Naive thymus-derived CD8-positive, alpha-beta T cell (primary cell): ENCODE measurements around the gene LMF1. TPM values are rescaled to one million over a fixed set of nuclear protein-coding genes. Genes with fewer than 3 reads are reported as not detected.
"Not testable (repeated sequence)": the region's sequence is repeated elsewhere in the genome, so short reads cannot be mapped to it uniquely, and the experiment has no call there.

ENCODE experiments used
- ATAC-seq, 2 donors: fragments of 150-1000 bp; cut with Tn5 transposase in 1 of 2; sonication (Bioruptor Pico), chemical (Tn5 transposase) in 1 of 2; 1 replicate in 1 of 2; 2 replicates in 1 of 2; pipeline ENCODE4 v1.10.0; 2021; ENCODE audit warnings: mild to moderate bottlenecking in 2 of 2, moderate library complexity in 2 of 2
- POLR2A ChIA-PET: fragments of 350-600 bp; sonication (Branson Sonifier 250); formaldehyde crosslinking; loops from one replicate; lab custom pipeline; 2021; ENCODE audit warnings: antibody characterized with exemption; lab: Charles Lee
- DNase-seq, 10 donors: peaks; one replicate each; pipeline versions ENCODE4 v3.0.0 to v3.0.0-alpha.2; 2020 to 2022
- H3K27ac Mint-ChIP-seq, 10 donors: one replicate each; pipeline ENCODE4 v1.8.0; 2020 to 2022; ENCODE audit warnings: mild to moderate bottlenecking in 10 of 10, mixed read lengths in 10 of 10, moderate library complexity in 4 of 10, inconsistent platforms in 1 of 10
- H3K27me3 Mint-ChIP-seq, 5 donors: one replicate each; pipeline ENCODE4 v1.8.0; 2021 to 2022; ENCODE audit warnings: mixed read lengths in 5 of 5
- H3K36me3 Mint-ChIP-seq, 3 donors: one replicate each; pipeline ENCODE4 v1.8.0; 2020 to 2022; ENCODE audit warnings: mixed read lengths in 3 of 3, mild to moderate bottlenecking in 2 of 3, inconsistent platforms in 1 of 3
- H3K4me1 Mint-ChIP-seq, 4 donors: one replicate each; pipeline ENCODE4 v1.8.0; 2021 to 2022; ENCODE audit warnings: mixed read lengths in 4 of 4
- H3K4me3 Mint-ChIP-seq, 10 donors: one replicate each; pipeline ENCODE4 v1.8.0; 2020 to 2022; ENCODE audit warnings: mild to moderate bottlenecking in 10 of 10, mixed read lengths in 10 of 10, moderate library complexity in 6 of 10, inconsistent platforms in 1 of 10
- H3K9me3 Mint-ChIP-seq, 9 donors: one replicate each; pipeline ENCODE4 v1.8.0; 2020 to 2022; ENCODE audit warnings: mixed read lengths in 9 of 9, mild to moderate bottlenecking in 3 of 9, inconsistent platforms in 1 of 9, moderate library complexity in 1 of 9
- polyA plus RNA-seq, 3 donors: library from polyadenylated mRNA; unstranded; fragments of 300-500 nt; fragmentation: Illumina TruSeq; gene quantifications; one replicate each; pipeline ENCODE4 v1.2.3, GENCODE V29; 2021
- total RNA-seq, 8 experiments: library from RNA in 2 of 8; stranded (reverse) in 2 of 8; gene quantifications; one replicate each; pipeline ENCODE4 v1.2.3 and lab custom pipeline; 2021 to 2026

LMF1 gene
- total and polyA plus RNA-seq, 5 experiments from 2014 or later, result 12.2 to 45.1 (median 13.6) TPM

DNA sequence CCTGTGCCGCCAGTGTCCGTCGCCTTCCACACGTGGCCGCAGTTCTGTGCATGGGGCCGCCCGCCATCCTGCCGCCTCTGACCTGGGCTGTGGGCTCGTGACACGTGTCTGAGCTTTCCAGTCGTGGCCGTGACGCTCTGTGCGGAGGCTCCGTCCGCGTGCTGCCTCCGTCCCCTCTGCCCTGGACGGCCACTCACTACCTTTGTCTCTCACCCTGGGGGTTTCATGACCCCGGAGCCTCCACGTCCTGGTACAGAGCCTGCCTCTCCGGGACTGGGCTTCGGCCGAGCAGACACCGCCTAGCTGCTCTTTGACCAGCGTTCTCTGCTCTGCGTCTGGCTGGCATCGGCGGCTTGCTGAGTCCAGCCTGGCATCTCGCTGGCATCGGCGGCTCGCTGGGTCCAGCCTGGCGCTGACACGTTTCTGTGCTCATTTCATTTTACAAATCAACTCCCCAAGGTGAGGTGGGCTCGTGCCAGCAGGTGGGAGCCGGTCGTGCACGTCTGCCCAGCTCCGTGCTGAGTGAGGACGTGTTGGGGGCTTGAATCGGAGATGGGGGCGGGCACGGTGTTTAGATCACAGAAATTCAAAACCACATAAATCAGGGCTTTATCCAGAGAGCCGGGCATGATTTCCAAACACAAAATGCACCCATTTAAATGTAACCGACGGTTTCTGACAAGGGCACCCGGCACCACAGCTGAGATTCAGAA, 126.0 kb downstream of the LMF1 start:
- DNase-seq (peak in 1 of 10 donors; percentile 41), ATAC-seq (no peak)
- Mint-ChIP-seq H3K4me1 (no peaks in the 10 kb centered on the region), H3K27me3 (no peaks in the 10 kb centered on the region), H3K27ac (no peak overlapping the region), H3K9me3 (no peaks in the 10 kb centered on the region), H3K4me3 (no peak overlapping the region), H3K36me3 (no peaks in the 10 kb centered on the region)
- POLR2A ChIA-PET, result no interaction called here

DNA sequence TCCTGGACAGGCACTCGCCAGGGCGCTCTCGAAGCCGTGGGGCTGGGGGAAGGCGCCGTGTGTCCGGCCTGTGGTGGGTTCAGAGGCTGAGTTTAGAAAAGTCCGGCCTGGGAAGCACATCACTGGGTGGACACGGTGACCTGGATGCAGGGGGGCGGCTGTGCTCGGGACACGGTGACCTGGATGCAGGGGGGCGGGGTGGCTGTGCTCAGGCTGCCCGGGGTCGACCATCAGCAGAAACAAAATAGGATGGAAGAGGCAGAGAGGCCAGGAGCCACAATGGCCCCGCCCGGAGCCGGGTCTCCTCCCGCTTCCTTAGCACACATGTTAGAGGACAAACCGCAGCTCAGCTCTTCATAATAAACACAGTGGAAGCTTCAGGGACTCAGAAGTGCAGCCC, 127.0 kb downstream of the LMF1 start:
- DNase-seq (peak in 1 of 10 donors; percentile 58), ATAC-seq (no peak)
- Mint-ChIP-seq H3K27ac (no peak overlapping the region), H3K9me3 (peaks cover 0 to 2% (median 0%) of the 10 kb centered on the region in 9 donors), H3K36me3 (no peaks in the 10 kb centered on the region), H3K4me3 (no peak overlapping the region), H3K27me3 (peaks cover 0 to 7% (median 0%) of the 10 kb centered on the region in 5 donors), H3K4me1 (no peaks in the 10 kb centered on the region)
- POLR2A ChIA-PET, result no interaction called here

DNA sequence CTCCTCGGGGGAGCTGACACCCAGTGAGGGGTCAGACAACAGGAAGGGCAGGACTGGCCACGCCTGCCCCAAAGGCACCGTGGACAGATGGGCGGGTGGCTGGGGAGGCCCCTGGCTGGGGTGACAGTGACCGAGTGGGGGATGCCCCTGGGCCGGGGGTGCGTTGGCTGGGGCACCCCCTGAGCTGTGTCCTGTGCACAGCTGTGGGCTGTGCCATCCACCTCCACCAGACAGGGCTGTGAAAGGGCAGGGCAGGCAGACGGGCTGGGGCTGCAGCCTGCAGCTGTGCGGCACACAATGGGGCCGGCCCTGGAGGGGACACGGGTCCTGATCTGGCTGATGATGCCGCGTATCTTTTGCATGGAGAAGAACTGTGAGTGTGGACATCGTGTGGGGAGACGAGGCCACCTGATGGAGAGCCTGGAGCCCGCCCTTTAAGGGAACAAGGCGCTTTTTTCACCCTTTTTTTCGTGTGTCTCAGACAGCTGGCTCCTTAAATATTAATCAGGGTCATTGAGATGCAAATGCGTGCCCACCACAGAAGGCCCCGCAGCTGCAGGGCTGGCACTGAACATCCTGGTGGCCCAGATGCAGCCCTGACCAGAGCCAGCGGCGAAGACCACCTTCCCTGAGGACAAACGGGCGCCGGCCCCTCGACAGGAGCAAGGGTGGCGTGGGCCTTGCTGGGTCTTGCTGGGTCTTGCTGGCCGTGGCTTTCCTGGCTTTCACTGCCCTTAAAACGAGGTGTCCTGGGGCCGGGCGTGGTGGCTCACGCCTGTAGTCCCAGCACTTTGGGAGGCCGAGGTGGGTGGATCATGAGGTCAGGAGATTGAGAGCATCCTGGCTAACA, 127.8 kb downstream of the LMF1 start:
- no peak overlapping the region for H3K4me3 Mint-ChIP-seq
- peaks cover 0 to 9% (median 2%) of the 10 kb centered on the region in 5 donors for H3K27me3 Mint-ChIP-seq
- POLR2A ChIA-PET, result no interaction called here
- peaks cover 0 to 9% (median 0%) of the 10 kb centered on the region in 9 donors for H3K9me3 Mint-ChIP-seq
- no peaks in the 10 kb centered on the region for H3K36me3 Mint-ChIP-seq
- ATAC-seq (no peak), DNase-seq (peak in 1 of 10 donors; percentile 56)
- peak overlapping the region in 1 of 10 donors; percentile 50 for H3K27ac Mint-ChIP-seq
- no peaks in the 10 kb centered on the region for H3K4me1 Mint-ChIP-seq

DNA sequence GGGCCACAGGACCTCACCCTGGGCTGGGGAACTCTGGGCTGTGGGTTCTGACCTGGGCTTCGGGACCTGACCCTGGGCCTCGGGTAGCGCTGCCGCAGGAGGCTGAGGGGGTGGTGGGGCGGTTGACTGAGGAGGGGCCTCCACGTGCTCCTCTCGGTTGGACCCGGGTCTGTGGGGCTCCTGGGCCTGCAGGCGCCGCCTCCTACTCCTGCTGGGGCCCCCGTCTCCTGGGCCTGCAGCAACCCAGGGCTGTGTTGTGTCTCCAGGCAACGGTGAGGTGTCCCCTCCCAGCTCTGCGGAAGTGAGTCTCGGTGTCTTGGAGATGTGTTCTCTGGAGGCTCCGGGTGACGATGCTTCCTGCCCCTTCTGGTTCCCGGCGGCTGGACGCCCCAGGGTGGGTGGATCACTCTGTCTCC, 128.7 kb downstream of the LMF1 start:
- ATAC-seq, result peak; percentile 54 to 57
- H3K27ac Mint-ChIP-seq, result no peak overlapping the region
- H3K36me3 Mint-ChIP-seq, result no peaks in the 10 kb centered on the region
- peak in 2 of 10 donors; percentile 22 to 61 for DNase-seq
- POLR2A ChIA-PET, result no interaction called here
- H3K9me3 Mint-ChIP-seq, result peaks cover 0 to 17% (median under 1%) of the 10 kb centered on the region in 9 donors
- no peaks in the 10 kb centered on the region for H3K4me1 Mint-ChIP-seq
- H3K27me3 Mint-ChIP-seq, result peaks cover 0 to 9% (median 2%) of the 10 kb centered on the region in 5 donors
- no peak overlapping the region for H3K4me3 Mint-ChIP-seq

DNA sequence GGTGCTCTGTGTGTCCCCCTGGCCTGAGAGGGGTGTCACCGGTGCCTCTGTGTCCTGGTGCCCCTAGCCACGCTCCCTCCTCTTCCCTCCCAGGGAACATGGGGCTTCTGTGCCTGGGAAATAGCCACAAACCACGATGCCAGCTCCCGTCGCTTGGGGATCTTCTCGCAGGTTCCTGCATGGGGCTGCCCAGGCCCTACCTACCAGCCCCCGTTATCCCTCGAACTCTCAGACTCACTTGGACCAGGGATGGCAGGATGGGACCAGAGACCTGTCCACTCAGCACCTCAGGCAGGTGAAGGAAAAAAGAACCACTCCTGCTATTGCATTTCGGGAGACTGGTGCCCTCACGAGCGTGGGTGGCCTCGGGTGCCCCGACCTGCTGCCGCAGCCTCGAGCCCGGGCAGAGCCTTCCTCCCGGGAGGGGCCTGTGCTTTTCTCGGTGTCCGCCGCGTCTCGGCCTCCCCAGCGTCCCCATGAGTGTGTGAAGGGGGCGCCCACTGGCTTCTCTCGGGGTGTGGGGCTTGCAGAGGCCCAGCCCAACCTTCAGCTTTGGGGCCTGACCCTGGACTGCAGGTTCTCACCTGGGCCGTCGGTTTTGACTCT, 129.2 kb downstream of the LMF1 start:
- Mint-ChIP-seq H3K9me3 (peaks cover 0 to 22% (median 2%) of the 10 kb centered on the region in 9 donors), H3K27me3 (peaks cover 0 to 9% (median 2%) of the 10 kb centered on the region in 5 donors), H3K4me1 (no peaks in the 10 kb centered on the region), H3K27ac (no peak overlapping the region), H3K4me3 (no peak overlapping the region), H3K36me3 (no peaks in the 10 kb centered on the region)
- peak in 1 of 10 donors; percentile 45 for DNase-seq
- no peak for ATAC-seq
- POLR2A ChIA-PET, result no interaction called here

DNA sequence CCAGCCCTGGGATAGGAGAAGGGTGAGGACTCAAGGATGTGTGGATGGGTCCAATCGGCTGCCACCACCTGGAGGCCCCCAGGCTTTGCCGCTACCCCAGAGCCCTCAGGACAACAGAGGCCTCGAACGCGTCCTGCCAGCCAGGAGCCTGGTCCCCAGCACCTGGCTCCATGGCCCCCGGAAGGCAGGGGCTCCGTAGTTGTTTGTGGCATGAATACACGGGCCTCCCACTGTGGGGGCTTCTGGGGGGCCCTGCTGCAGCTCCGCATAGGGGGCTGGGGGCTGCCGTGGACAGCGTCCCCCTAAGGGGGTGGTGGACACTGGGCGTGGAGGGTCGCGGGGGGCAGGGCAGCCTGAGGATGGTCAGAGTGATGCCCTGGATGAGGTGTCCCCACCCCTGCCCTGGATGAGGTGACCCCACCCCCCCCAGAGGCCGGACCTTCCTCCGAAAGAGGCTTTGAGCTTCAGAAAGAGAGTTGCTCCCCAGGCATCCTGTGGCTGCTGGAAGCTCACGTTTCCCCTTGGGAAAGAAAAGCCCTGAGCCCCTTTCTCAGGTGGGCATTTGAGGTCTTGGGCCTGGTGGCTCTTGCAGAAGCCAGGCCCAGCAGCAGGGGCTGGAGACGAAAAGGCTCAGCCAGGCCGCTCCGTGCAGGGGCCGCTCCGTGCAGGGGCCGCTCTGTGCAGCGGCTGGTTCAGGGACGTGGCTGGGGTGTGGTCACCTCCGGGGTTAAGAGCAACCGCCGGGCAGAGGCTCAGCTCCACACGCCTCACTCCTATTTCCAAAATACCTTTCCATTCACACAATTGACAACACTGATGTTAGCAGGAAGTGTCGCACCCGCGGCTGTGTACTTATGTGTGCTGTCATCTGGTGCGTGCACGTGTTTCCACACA, 130.0 kb downstream of the LMF1 start:
- DNase-seq (peak in 1 of 10 donors; percentile 32), ATAC-seq (no peak)
- POLR2A ChIA-PET, result no interaction called here
- no peak overlapping the region for H3K4me3 Mint-ChIP-seq
- H3K27me3 Mint-ChIP-seq, result peaks cover 0 to 9% (median 3%) of the 10 kb centered on the region in 5 donors
- H3K4me1 Mint-ChIP-seq, result no peaks in the 10 kb centered on the region
- H3K27ac Mint-ChIP-seq, result no peak overlapping the region
- peaks cover 0 to 4% (median 3%) of the 10 kb centered on the region in 3 donors for H3K36me3 Mint-ChIP-seq
- peaks cover 0 to 29% (median 4%) of the 10 kb centered on the region in 9 donors for H3K9me3 Mint-ChIP-seq

DNA sequence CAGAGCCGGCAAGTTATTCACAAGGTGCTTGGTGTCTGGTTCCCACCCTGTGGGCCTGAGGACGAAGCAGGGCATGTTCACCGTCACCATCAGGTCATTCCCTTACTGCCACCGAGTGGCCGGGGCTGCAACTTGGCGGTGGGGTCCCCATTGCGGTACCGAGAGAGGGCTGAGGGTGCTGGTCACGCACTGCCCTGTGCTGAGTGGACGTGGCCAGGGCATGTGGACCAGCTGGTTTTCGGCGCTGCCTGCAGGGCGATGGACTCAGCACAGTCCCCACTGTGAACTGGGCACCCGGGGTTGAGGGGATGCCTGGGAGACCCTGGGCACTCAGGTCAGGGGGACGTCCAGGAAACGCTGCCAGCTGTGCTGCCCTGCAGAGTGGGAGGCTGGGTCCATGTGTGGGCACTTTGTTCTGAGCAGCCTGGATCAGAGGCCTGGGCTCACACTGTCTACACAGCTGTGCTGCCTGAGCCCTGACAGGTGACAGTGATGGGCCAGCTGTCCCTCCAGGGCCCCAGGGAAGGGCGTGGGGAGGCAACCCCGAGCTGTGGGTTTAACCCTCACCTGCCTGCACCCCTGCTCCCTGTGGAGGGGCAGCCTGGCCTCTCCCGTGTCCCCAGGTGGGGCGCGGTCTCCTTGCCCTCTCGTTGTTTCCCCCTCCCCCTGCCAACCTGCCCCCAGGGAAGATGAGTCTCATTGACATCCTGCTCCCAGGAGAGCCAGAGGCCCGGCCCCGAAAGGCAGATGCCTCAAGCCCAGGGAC, 131.0 kb downstream of the LMF1 start:
- peak overlapping the region in 1 of 10 donors; percentile 24 for H3K27ac Mint-ChIP-seq

DNA sequence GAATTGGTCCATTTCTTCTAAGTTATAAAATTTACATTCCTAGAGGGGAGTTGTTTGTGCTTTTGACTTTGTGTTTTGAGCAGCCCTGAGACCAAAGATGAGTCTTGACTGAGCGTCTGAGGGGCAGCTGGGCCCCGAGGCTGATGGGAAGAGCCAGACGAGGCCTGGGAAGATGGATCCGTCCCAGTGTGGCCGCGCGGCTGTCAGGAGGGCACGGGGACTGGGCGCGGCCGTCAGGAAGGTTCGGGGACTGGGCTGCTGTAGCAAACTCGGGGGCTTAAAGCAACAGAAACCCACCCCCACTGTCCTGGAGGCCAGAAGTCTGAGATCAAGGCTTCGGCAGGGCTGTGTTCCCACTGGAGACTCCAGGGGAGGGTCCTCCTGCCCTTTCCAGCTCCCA, 132.0 kb downstream of the LMF1 start:
- DNase-seq (no peak), ATAC-seq (no peak)
- Mint-ChIP-seq H3K4me3 (no peak overlapping the region), H3K4me1 (no peaks in the 10 kb centered on the region), H3K27me3 (peaks cover 0 to 9% (median 6%) of the 10 kb centered on the region in 5 donors), H3K27ac (no peak overlapping the region), H3K9me3 (peaks cover 0 to 36% (median 4%) of the 10 kb centered on the region in 9 donors), H3K36me3 (peaks cover 0 to 4% (median 3%) of the 10 kb centered on the region in 3 donors)
- POLR2A ChIA-PET, result no interaction called here

More for the DNA sequence above, 131.0 kb downstream of the LMF1 start:
- Mint-ChIP-seq H3K36me3 (peaks cover 0 to 4% (median 3%) of the 10 kb centered on the region in 3 donors), H3K9me3 (peaks cover 0 to 32% (median 4%) of the 10 kb centered on the region in 9 donors), H3K4me3 (no peak overlapping the region), H3K4me1 (no peaks in the 10 kb centered on the region), H3K27me3 (peaks cover 0 to 9% (median 6%) of the 10 kb centered on the region in 5 donors)
- POLR2A ChIA-PET, result no interaction called here
- ATAC-seq (no peak), DNase-seq (peak in 1 of 10 donors; percentile 58)

DNA sequence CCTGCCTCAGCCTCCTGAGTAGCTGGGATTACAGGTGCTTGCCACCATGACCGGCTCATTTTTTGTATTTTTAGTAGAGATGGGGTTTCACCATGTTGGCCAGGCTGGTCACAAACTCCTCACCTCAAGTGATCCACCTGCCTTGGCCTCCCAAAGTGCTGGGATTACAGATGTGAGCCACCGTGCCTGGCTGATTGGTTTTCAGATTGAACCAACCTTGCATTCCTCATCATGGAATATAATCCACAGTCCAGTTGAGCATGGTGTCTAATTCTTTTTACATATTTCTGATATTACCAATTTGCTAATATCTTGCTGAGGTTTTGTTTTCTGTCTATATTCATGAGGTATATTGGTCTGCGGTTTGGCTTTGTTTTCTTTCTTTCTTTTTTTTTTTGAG, 134.0 kb downstream of the LMF1 start:
- H3K27ac Mint-ChIP-seq, H3K27me3 Mint-ChIP-seq, H3K36me3 Mint-ChIP-seq, H3K4me3 Mint-ChIP-seq, DNase-seq, H3K4me1 Mint-ChIP-seq, ATAC-seq, POLR2A ChIA-PET: not testable (repeated sequence)
- peaks cover 0 to 36% (median 4%) of the 10 kb centered on the region in 9 donors for H3K9me3 Mint-ChIP-seq

DNA sequence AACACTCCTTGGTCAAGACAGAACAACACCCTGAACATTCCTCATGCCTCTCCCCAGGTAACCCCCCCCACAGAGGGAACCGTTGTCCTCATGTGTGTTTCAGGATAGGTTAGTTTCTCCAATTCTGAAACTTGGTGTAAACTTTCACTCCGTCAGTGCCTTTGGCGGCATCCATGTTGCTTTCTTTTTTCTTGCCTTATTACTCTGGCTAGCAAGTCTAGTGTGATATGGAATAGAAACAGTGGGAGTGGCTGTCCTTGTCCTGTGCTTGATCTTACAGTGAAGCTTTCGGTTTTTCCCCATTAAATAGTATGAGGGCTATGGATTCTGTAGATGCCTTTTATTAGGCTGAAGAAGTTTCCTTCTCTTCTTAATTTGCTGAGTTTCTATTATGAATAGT, 134.6 kb downstream of the LMF1 start:
- POLR2A ChIA-PET, result no interaction called here
- Mint-ChIP-seq H3K4me3 (no peak overlapping the region), H3K9me3 (peaks cover 0 to 36% (median 4%) of the 10 kb centered on the region in 9 donors), H3K27me3 (peaks cover 0 to 9% (median 6%) of the 10 kb centered on the region in 5 donors), H3K4me1 (no peaks in the 10 kb centered on the region), H3K36me3 (peaks cover 0 to 4% (median 3%) of the 10 kb centered on the region in 3 donors), H3K27ac (peak overlapping the region in 1 of 10 donors; percentile 1)
- DNase-seq (no peak), ATAC-seq (no peak)

DNA sequence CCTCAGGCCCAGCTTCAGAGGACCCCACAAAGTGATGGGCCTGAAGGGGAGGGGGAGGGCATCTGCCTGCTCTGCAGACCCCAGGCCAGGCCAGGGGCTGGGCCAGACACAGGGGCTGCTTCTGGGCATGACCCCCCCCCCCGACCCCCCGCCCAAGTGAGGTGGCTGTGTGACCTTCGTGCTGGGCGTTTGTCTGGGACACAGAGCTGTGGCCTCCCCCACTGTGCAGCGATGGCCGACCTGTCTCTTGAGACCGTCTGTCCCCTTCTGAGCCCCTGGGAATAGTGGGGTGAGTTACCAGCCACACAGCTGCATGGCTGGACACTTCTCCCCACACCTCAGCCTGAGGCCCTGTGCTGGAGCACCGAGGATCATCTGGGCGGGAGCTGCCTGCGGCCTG, 135.4 kb downstream of the LMF1 start:
- Mint-ChIP-seq H3K4me1 (no peaks in the 10 kb centered on the region), H3K36me3 (peaks cover 0 to 4% (median 3%) of the 10 kb centered on the region in 3 donors), H3K27me3 (peaks cover 0 to 9% (median 7%) of the 10 kb centered on the region in 5 donors), H3K4me3 (no peak overlapping the region), H3K27ac (no peak overlapping the region), H3K9me3 (peaks cover 0 to 36% (median 4%) of the 10 kb centered on the region in 9 donors)
- DNase-seq (no peak), ATAC-seq (no peak)
- POLR2A ChIA-PET, result no interaction called here
